ENCODE measurements around the gene EGR1.
"Not testable (repeated sequence)": the region's sequence is repeated elsewhere in the genome, so short reads cannot be mapped to it uniquely, and the experiment has no call there.

The EGR1 gene

GRCh38 chr5:138468133-138468965 lies 3.1 kb downstream of the EGR1 start:
- peak overlapping the region; percentile 17; the same call in 1 of the 2 replicates for H3K4me2 ChIP-seq
- peaks cover 22% of the 10 kb centered on the region for H3K4me1 ChIP-seq

GRCh38 chr5:138468966-138469539 lies 3.8 kb downstream of the EGR1 start:
- no peak overlapping the region for H3K4me2 ChIP-seq

More at GRCh38 chr5:138468133-138468965, 3.1 kb downstream of the EGR1 start:
- Histone ChIP-seq H3K9me3 (no peaks in the 10 kb centered on the region), H3K9ac (no peak overlapping the region), H3K27me3 (peaks cover 21% of the 10 kb centered on the region), H3K27ac (no peak overlapping the region), H4K20me1 (peaks cover 37% of the 10 kb centered on the region), H3K4me3 (no peak overlapping the region), H3K36me3 (peaks cover 17% of the 10 kb centered on the region; the same call in 1 of the 2 replicates)
- no peak for TF ChIP-seq Cebpa-rat (IDR thresholded peaks at IDR 0.05)

GRCh38 chr5:138469540-138470321 lies 4.5 kb downstream of the EGR1 start:
- Histone ChIP-seq H3K4me2 (no peak overlapping the region), H3K9me3 (no peaks in the 10 kb centered on the region), H3K4me1 (peaks cover 16% of the 10 kb centered on the region), H3K36me3 (peaks cover 17% of the 10 kb centered on the region; the same call in 1 of the 2 replicates), H3K27ac (no peak overlapping the region), H3K9ac (no peak overlapping the region), H3K27me3 (peaks cover 21% of the 10 kb centered on the region), H4K20me1 (peaks cover 37% of the 10 kb centered on the region), H3K4me3 (no peak overlapping the region)
- no peak for TF ChIP-seq Cebpa-rat (IDR thresholded peaks at IDR 0.05)

More at GRCh38 chr5:138468966-138469539, 3.8 kb downstream of the EGR1 start:
- Histone ChIP-seq H3K4me3 (no peak overlapping the region), H3K9me3 (no peaks in the 10 kb centered on the region), H4K20me1 (peaks cover 37% of the 10 kb centered on the region), H3K27ac (no peak overlapping the region), H3K4me1 (peaks cover 16% of the 10 kb centered on the region), H3K36me3 (peaks cover 17% of the 10 kb centered on the region; the same call in 1 of the 2 replicates), H3K9ac (no peak overlapping the region), H3K27me3 (peaks cover 21% of the 10 kb centered on the region)
- TF ChIP-seq Cebpa-rat (IDR thresholded peaks at IDR 0.05) = no peak

- Histone ChIP-seq H3K27me3 (peaks cover 20% of the 10 kb centered on the region), H4K20me1 (peaks cover 36% of the 10 kb centered on the region), H3K27ac (no peak overlapping the region), H3K4me2 (no peak overlapping the region), H3K9me3 (no peaks in the 10 kb centered on the region), H3K9ac (no peak overlapping the region), H3K4me3 (no peak overlapping the region), H3K4me1 (peaks cover 16% of the 10 kb centered on the region), H3K36me3 (peaks cover 17% of the 10 kb centered on the region; the same call in 1 of the 2 replicates)
- TF ChIP-seq Cebpa-rat (IDR thresholded peaks at IDR 0.05) = no peak
Observed at GRCh38 chr5:138470322-138471051, 5.2 kb downstream of the EGR1 start.

GRCh38 chr5:138471052-138471361 lies 5.7 kb downstream of the EGR1 start:
- Histone ChIP-seq H3K4me1 (peaks cover 13% of the 10 kb centered on the region), H3K36me3 (peaks cover 17% of the 10 kb centered on the region; the same call in 1 of the 2 replicates), H4K20me1 (peaks cover 30% of the 10 kb centered on the region), H3K27me3 (peaks cover 14% of the 10 kb centered on the region), H3K4me3 (no peak overlapping the region), H3K27ac (no peak overlapping the region), H3K9me3 (no peaks in the 10 kb centered on the region), H3K4me2 (no peak overlapping the region), H3K9ac (no peak overlapping the region)
- no peak for TF ChIP-seq Cebpa-rat (IDR thresholded peaks at IDR 0.05)

- Histone ChIP-seq H3K9ac (no peak overlapping the region), H3K4me3 (no peak overlapping the region), H3K4me2 (no peak overlapping the region), H3K9me3 (no peaks in the 10 kb centered on the region), H3K4me1 (peaks cover 13% of the 10 kb centered on the region), H3K27ac (no peak overlapping the region), H4K20me1 (peaks cover 17% of the 10 kb centered on the region), H3K27me3 (peaks cover under 1% of the 10 kb centered on the region; the same call in 1 of the 2 replicates), H3K36me3 (peaks cover 9% of the 10 kb centered on the region; the same call in 1 of the 2 replicates)
- no peak for TF ChIP-seq Cebpa-rat (IDR thresholded peaks at IDR 0.05)
Observed at GRCh38 chr5:138472353-138472752, 7.1 kb downstream of the EGR1 start.

- H4K20me1 ChIP-seq, H3K9ac ChIP-seq, H3K36me3 ChIP-seq, H3K9me3 ChIP-seq, H3K4me1 ChIP-seq, H3K4me2 ChIP-seq, H3K4me3 ChIP-seq, H3K27me3 ChIP-seq, H3K27ac ChIP-seq: not testable (repeated sequence)
Observed at GRCh38 chr5:138473151-138473550, 7.9 kb downstream of the EGR1 start.

- Histone ChIP-seq H3K9me3 (no peaks in the 10 kb centered on the region), H3K4me1 (peaks cover 8% of the 10 kb centered on the region), H3K4me2 (no peak overlapping the region), H3K4me3 (no peak overlapping the region), H3K27ac (no peak overlapping the region), H4K20me1 (no peaks in the 10 kb centered on the region), H3K36me3 (no peaks in the 10 kb centered on the region), H3K9ac (no peak overlapping the region), H3K27me3 (no peaks in the 10 kb centered on the region)
- TF ChIP-seq Cebpa-rat (IDR thresholded peaks at IDR 0.05) = no peak
Observed at GRCh38 chr5:138476918-138477317, 11.6 kb downstream of the EGR1 start.

GRCh38 chr5:138482638-138483037 lies 17.4 kb downstream of the EGR1 start:
- no peak for TF ChIP-seq Cebpa-rat (IDR thresholded peaks at IDR 0.05)
- no peak overlapping the region for H3K4me2 ChIP-seq

More at GRCh38 chr5:138482638-138483037, 17.4 kb downstream of the EGR1 start:
- no peaks in the 10 kb centered on the region for H3K4me1 ChIP-seq
- no peak overlapping the region for H3K4me3 ChIP-seq
- no peak overlapping the region for H3K27ac ChIP-seq
- H4K20me1 ChIP-seq = no peaks in the 10 kb centered on the region
- H3K36me3 ChIP-seq = no peaks in the 10 kb centered on the region
- no peaks in the 10 kb centered on the region for H3K9me3 ChIP-seq
- no peaks in the 10 kb centered on the region for H3K27me3 ChIP-seq
- no peak overlapping the region for H3K9ac ChIP-seq
